Measurements from ENCODE around the gene CDK16.

Gene CDK16

GRCh38 chrX:47223476-47224250, 5.2 kb downstream of the CDK16 start:
- intact Hi-C loops (cut with DNase I), result no loop called here
- peak in 1 of 10 donors; percentile 30 for DNase-seq

- peak in 1 of 10 donors; percentile 43 for DNase-seq
- intact Hi-C loops (cut with DNase I), result no loop called here
Observed at GRCh38 chrX:47224266-47224895, 5.9 kb downstream of the CDK16 start.

DNA sequence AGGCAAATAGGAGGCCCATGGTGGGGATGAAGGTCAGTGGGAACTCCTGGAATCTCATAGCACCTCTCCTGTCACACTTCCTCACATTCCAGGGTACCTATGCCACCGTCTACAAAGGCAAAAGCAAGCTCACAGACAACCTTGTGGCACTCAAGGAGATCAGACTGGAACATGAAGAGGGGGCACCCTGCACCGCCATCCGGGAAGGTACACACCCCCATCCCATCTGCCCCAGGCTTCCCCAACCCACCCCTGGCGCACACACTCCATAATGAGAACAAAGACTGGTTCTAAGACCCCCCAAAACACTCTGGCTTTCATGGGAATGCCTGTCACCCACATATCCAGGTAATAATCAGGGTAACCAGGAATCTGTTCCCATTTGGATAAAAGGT, 6.4 kb downstream of the CDK16 start:
- intact Hi-C loops (cut with DNase I), result no loop called here
- DNase-seq, result peak in 1 of 10 donors; percentile 45

- intact Hi-C loops (cut with DNase I), result no loop called here
- peak in 2 of 10 donors; percentile 64 to 67 for DNase-seq
Observed at GRCh38 chrX:47226071-47226470, 7.6 kb downstream of the CDK16 start.

- intact Hi-C loops (cut with DNase I), result no loop called here
- DNase-seq, result peak in 2 of 10 donors; percentile 10 to 64
Observed at GRCh38 chrX:47226531-47227333, 8.3 kb downstream of the CDK16 start.

DNA sequence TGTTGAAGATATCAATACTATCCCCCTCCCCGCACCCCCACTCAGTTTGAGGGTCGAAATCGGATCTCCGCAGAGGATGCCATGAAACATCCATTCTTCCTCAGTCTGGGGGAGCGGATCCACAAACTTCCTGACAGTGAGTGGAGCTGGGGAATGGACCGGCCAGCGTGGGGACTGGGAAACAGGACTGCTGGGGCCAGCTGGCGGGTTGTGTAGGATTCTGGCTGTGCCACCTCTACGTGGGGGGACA, 8.8 kb downstream of the CDK16 start:
- peak in 2 of 10 donors; percentile 4 to 66 for DNase-seq
- intact Hi-C loops (cut with DNase I), result no loop called here

- intact Hi-C loops (cut with DNase I), result no loop called here
- DNase-seq, result peak in 2 of 10 donors; percentile 54 to 66
Observed at GRCh38 chrX:47228550-47229270, 10.2 kb downstream of the CDK16 start.

GRCh38 chrX:47229427-47229826, 10.9 kb downstream of the CDK16 start:
- intact Hi-C loops (cut with DNase I), result no loop called here
- no peak for DNase-seq

GRCh38 chrX:47230136-47230868, 11.8 kb downstream of the CDK16 start:
- intact Hi-C loops (cut with DNase I), result loop anchor here (10.0 kb wide), 1 partner anchor 134 kb away; no protein-coding TSS in a partner anchor
- DNase-seq, result no peak

GRCh38 chrX:47231167-47231566, 12.7 kb downstream of the CDK16 start:
- intact Hi-C loops (cut with DNase I), result loop anchor here (10.0 kb wide), 1 partner anchor 134 kb away; no protein-coding TSS in a partner anchor
- DNase-seq, result no peak

DNA sequence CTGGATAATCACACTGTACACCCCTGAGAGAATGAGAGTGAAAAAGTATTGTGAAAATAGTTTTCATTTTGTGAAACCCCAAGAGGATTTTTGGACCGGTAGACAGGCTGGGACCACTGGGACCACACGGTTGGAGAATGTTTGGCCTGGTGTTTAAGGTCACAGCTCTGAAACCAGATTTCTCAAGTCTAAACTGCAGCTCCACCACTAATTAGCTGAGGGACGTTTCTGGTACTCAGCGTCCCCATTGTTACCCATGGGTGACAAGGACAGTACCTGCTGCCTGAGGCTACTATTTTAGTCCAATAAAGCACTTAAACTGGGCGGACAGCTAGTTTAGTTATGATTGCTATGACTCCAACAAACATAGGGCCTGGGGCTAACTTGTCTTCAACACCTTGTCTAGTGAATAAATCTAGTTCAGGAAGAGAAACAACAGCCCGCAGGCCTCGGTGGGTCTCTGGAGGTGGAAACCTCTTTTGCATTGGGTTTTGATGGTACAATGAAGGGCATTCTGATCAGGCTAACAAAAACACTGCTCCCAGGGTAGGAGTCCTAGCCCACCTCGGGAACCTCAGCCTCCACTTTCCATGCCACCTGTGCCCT, 13.8 kb downstream of the CDK16 start:
- no peak for DNase-seq
- intact Hi-C loops (cut with DNase I), result loop anchor here (10.0 kb wide), 1 partner anchor 133 kb away; no protein-coding TSS in a partner anchor

- intact Hi-C loops (cut with DNase I), result loop anchor here (10.0 kb wide), 1 partner anchor 132 kb away; no protein-coding TSS in a partner anchor
- peak in 9 of 10 donors; percentile 36 to 93 (median 63) for DNase-seq
Observed at GRCh38 chrX:47232803-47233332, 14.4 kb downstream of the CDK16 start, which contains the start of gene USP11. Gene USP11, plus strand, starts transcription at chrX:47233009. Its CDS starts 35 bp downstream, at chrX:47233044.

- peak; percentile 84 to 99 (median 90) for DNase-seq
- intact Hi-C loops (cut with DNase I), result loop anchor here (10.0 kb wide), 1 partner anchor 131 kb away; no protein-coding TSS in a partner anchor
Observed at GRCh38 chrX:47233333-47234113, 15.0 kb downstream of the CDK16 start.

- intact Hi-C loops (cut with DNase I), result loop anchor here (10.0 kb wide), 1 partner anchor 130 kb away; no protein-coding TSS in a partner anchor
Observed at GRCh38 chrX:47234583-47234982, 16.1 kb downstream of the CDK16 start.

GRCh38 chrX:47235691-47236103, 17.2 kb downstream of the CDK16 start:
- intact Hi-C loops (cut with DNase I), result loop anchor here (10.0 kb wide), 1 partner anchor 129 kb away; no protein-coding TSS in a partner anchor
- no peak for DNase-seq

More at GRCh38 chrX:47234583-47234982, 16.1 kb downstream of the CDK16 start:
- DNase-seq, result no peak

DNA sequence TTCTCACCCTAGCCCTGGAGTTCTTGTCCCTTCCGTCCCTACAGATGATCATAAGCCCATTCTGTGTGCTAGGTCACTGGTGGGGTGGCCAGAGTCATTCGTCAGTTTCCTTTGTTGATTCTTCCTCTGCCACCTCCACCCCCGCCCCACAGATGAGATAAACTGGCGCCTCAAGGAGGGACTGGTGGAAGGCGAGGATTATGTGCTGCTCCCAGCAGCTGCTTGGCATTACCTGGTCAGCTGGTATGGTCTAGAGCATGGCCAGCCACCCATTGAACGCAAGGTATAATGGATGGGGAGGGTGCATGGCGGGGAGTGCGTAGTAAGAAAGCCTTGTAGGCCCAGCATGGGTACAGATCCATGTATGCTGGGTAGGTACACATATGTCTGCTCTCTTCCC, 20.7 kb downstream of the CDK16 start:
- intact Hi-C loops (cut with DNase I), result loop anchor here (10.0 kb wide), 1 partner anchor 126 kb away; no protein-coding TSS in a partner anchor

DNA sequence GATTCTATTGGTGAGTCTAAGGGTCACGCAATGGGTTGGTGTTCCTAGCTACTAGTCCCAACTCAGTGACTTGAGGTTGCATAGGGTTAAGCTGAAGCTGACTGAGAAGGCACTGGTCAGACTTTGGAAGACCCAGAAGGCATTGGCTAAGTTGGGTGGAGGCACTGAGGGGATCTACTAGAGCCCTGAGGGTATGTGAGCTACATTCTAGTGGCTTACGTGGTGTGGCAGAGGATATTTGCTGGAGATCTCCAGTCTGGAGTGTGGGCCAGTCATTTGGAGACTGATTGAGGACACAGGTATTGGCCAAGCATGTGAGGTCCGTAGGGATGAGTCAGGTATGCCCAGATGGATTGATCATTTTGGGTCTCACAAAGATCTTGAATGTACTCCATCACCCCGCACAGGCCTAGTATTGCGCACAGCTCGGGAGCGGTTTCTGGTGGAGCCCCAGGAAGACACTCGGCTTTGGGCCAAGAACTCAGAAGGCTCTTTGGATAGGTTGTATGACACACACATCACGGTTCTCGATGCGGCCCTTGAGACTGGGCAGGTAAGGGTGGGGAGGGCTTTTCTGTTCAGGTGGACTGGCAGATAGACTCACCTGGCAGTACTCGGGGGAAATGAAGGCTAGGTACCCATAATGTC, 21.5 kb downstream of the CDK16 start:
- intact Hi-C loops (cut with DNase I), result loop anchor here (10.0 kb wide), 1 partner anchor 125 kb away; no protein-coding TSS in a partner anchor
- DNase-seq, result no peak

More for the DNA sequence above, 20.7 kb downstream of the CDK16 start:
- DNase-seq, result no peak

Data from posterior cingulate gyrus (tissue), 11 donors.